C4-2B (cell line): Measurements from ENCODE around the gene COL2A1.

Source experiments
- ZFX ChIP-seq: fragments of 450-650 bp; IDR thresholded peaks from 2 replicates; pipeline ENCODE4 v1.6.1; 2017
- TF ChIP-seq, protein P1 (sequence below): fragments of 450-650 bp; conservative IDR thresholded peaks from 2 replicates; pipeline ENCODE4 v1.5.1; 2017; ENCODE audit warnings: mild to moderate bottlenecking

DNA sequence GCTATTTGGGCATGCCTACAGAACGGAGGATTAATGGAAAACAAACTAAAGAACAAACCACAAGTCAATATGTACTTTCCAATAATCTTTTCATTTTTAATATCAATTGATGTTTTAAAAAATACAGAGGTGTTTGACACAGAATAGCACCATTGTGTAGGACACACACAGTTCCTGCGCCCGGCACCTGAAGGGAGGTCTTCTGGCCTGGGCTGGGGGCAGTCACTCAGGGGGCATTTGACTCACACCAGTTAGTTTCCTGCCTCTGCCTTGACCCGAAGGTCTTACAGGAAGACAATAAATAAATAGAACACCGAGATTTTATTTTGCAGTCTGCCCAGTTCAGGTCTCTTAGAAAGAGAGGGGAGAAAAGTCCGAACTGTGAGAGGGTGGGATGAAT, 31.4 kb downstream of the COL2A1 start:
- TF ChIP-seq, protein P1, sequence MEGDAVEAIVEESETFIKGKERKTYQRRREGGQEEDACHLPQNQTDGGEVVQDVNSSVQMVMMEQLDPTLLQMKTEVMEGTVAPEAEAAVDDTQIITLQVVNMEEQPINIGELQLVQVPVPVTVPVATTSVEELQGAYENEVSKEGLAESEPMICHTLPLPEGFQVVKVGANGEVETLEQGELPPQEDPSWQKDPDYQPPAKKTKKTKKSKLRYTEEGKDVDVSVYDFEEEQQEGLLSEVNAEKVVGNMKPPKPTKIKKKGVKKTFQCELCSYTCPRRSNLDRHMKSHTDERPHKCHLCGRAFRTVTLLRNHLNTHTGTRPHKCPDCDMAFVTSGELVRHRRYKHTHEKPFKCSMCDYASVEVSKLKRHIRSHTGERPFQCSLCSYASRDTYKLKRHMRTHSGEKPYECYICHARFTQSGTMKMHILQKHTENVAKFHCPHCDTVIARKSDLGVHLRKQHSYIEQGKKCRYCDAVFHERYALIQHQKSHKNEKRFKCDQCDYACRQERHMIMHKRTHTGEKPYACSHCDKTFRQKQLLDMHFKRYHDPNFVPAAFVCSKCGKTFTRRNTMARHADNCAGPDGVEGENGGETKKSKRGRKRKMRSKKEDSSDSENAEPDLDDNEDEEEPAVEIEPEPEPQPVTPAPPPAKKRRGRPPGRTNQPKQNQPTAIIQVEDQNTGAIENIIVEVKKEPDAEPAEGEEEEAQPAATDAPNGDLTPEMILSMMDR = no peak
- TF ChIP-seq ZFX = no peak
